Measurements from ENCODE around the gene KREMEN1.
A peak's percentile ranks its signal among the peaks of the same experiment; 100 is the strongest.

The KREMEN1 gene

GRCh38 chr22:29205594-29206371 lies 132.9 kb downstream of the KREMEN1 start, which contains the start of gene EMID1:
Gene EMID1, plus strand, starts transcription at chr22:29205896. Its CDS starts 143 bp downstream, at chr22:29206039.
- DNase-seq (ENCODE audit: low read depth, low spot score), result peak; percentile 68

GRCh38 chr22:29206372-29207242 lies 133.8 kb downstream of the KREMEN1 start:
- no peak for DNase-seq (ENCODE audit: low read depth, low spot score)

GRCh38 chr22:29207243-29207550 lies 134.4 kb downstream of the KREMEN1 start:
- no peak for DNase-seq (ENCODE audit: low read depth, low spot score)

- no peak for DNase-seq (ENCODE audit: low read depth, low spot score)
These were observed 135.0 kb downstream of the KREMEN1 start for GRCh38 chr22:29207562-29208501.

- no peak for DNase-seq (ENCODE audit: low read depth, low spot score)
These were observed 135.6 kb downstream of the KREMEN1 start for GRCh38 chr22:29208502-29208862.

- no peak for DNase-seq (ENCODE audit: low read depth, low spot score)
These were observed 136.2 kb downstream of the KREMEN1 start for GRCh38 chr22:29208879-29209623.

GRCh38 chr22:29209624-29209929 lies 136.7 kb downstream of the KREMEN1 start:
- DNase-seq (ENCODE audit: low read depth, low spot score), result no peak

- DNase-seq (ENCODE audit: low read depth, low spot score), result no peak
These were observed 138.2 kb downstream of the KREMEN1 start for GRCh38 chr22:29211066-29211465.

GRCh38 chr22:29211466-29211865 lies 138.6 kb downstream of the KREMEN1 start:
- DNase-seq (ENCODE audit: low read depth, low spot score), result no peak

GRCh38 chr22:29212743-29213142 lies 139.9 kb downstream of the KREMEN1 start:
- no peak for DNase-seq (ENCODE audit: low read depth, low spot score)

GRCh38 chr22:29213493-29213892 lies 140.7 kb downstream of the KREMEN1 start:
- no peak for DNase-seq (ENCODE audit: low read depth, low spot score)

GRCh38 chr22:29214232-29214631 lies 141.4 kb downstream of the KREMEN1 start:
- DNase-seq (ENCODE audit: low read depth, low spot score), result no peak

- DNase-seq (ENCODE audit: low read depth, low spot score), result no peak
These were observed 142.4 kb downstream of the KREMEN1 start for GRCh38 chr22:29215012-29215860.

- DNase-seq (ENCODE audit: low read depth, low spot score), result no peak
These were observed 143.4 kb downstream of the KREMEN1 start for GRCh38 chr22:29216011-29216872.

- no peak for DNase-seq (ENCODE audit: low read depth, low spot score)
These were observed 144.2 kb downstream of the KREMEN1 start for GRCh38 chr22:29216873-29217666.
